GM23338 (cell line): ENCODE data around the gene CPNE4.

Experiments used
- CTCF ChIP-seq, 2 experiments: fragments of 200-600 bp in 1 of 2; sonication (generic) in 1 of 2; conservative IDR thresholded peaks; 2 replicates each; pipeline versions ENCODE4 v1.5.1 to v1.6.1; 2016 to 2017; ENCODE audit warnings: antibody characterized with exemption in 2 of 2, low read depth in 2 of 2, mild to moderate bottlenecking in 2 of 2, moderate library complexity in 1 of 2
- EZH2 ChIP-seq: fragments of 200-600 bp; sonication (generic); IDR thresholded peaks from one replicate; pipeline ENCODE4 v1.8.0; 2017; ENCODE audit warnings: antibody characterized with exemption, mild to moderate bottlenecking, low read depth; ENCODE audit not compliant: unreplicated experiment
- EZH2phosphoT487 ChIP-seq: fragments of 200-600 bp; sonication (generic); IDR thresholded peaks from one replicate; pipeline ENCODE4 v1.8.1; 2018; ENCODE audit warnings: antibody characterized with exemption; ENCODE audit not compliant: unreplicated experiment
- JUNB ChIP-seq: IDR thresholded peaks from one replicate; pipeline ENCODE4 v1.6.1; 2016; ENCODE audit warnings: antibody characterized with exemption; ENCODE audit not compliant: unreplicated experiment
- POLR2AphosphoS5 ChIP-seq: IDR thresholded peaks from 2 replicates; pipeline ENCODE4 v1.6.1; 2016; ENCODE audit warnings: antibody characterized with exemption, low read depth
- ZNF462 ChIP-seq: fragments of 250-450 bp; sonication (Bioruptor Pico); IDR thresholded peaks from 2 replicates; pipeline ENCODE4 v1.5.0; 2020; ENCODE audit warnings: mild to moderate bottlenecking, moderate library complexity

- no peak for TF ChIP-seq CTCF (conservative IDR thresholded peaks at IDR 0.05; ENCODE audit: low read depth in 2 of 2)
- TF ChIP-seq JUNB, result no peak
- no peak for TF ChIP-seq POLR2AphosphoS5
- no peak for TF ChIP-seq EZH2phosphoT487
- no peak for TF ChIP-seq ZNF462 (CRISPR knock-in tag)
- no peak for TF ChIP-seq EZH2
Measured at GRCh38 chr3:131484496-131485111, 550.2 kb downstream of the CPNE4 start.
